HepG2 (cell line): Measurements from ENCODE around the gene SPNS2. TPM values are rescaled to one million over a fixed set of nuclear protein-coding genes. Genes with fewer than 3 reads are reported as not detected.

Experiments
- AKAP8 ChIP-seq: sonication (generic); formaldehyde crosslinking; IDR thresholded peaks from 2 replicates; pipeline ENCODE4 v1.5.1; 2020; ENCODE audit warnings: mild to moderate bottlenecking, missing genetic modification reagents
- CENPBD1 ChIP-seq: sonication (generic); formaldehyde crosslinking; IDR thresholded peaks from 2 replicates; pipeline ENCODE4 v1.8.0; 2022; ENCODE audit warnings: missing genetic modification reagents, low read depth, mild to moderate bottlenecking, borderline replicate concordance
- ETV5 ChIP-seq: IDR thresholded peaks from 2 replicates; pipeline ENCODE4 v1.6.1; 2018; ENCODE audit warnings: missing biosample characterization, missing genetic modification reagents, inconsistent platforms, borderline replicate concordance
- HCFC1 ChIP-seq: fragments of 150-350 bp; IDR thresholded peaks from 2 replicates; pipeline ENCODE4 v1.6.1; 2014; ENCODE audit warnings: low read depth, low read length
- HNRNPLL ChIP-seq: fragments of 200-400 bp; formaldehyde crosslinking; IDR thresholded peaks from 2 replicates; pipeline ENCODE4 v1.6.1; 2017; ENCODE audit warnings: mild to moderate bottlenecking, low read depth, low read length; ENCODE audit not compliant: poor library complexity, severe bottlenecking
- KMT2A ChIP-seq: sonication (generic); formaldehyde crosslinking; IDR thresholded peaks from 2 replicates; pipeline ENCODE4 v1.4.0; 2020; ENCODE audit warnings: missing genetic modification reagents
- MIER2 ChIP-seq: IDR thresholded peaks from 2 replicates; pipeline ENCODE4 v1.6.1; 2016; ENCODE audit warnings: missing biosample characterization, missing genetic modification reagents
- REL ChIP-seq: sonication (generic); formaldehyde crosslinking; conservative IDR thresholded peaks from 2 replicates; pipeline ENCODE4 v1.8.0; 2022; ENCODE audit warnings: mild to moderate bottlenecking, missing genetic modification reagents, moderate library complexity
- SETDB1 ChIP-seq: sonication (generic); formaldehyde crosslinking; IDR thresholded peaks from 2 replicates; pipeline ENCODE4 v1.5.1; 2020; ENCODE audit warnings: missing genetic modification reagents, mild to moderate bottlenecking, borderline replicate concordance
- SMC3 ChIP-seq: IDR thresholded peaks from 2 replicates; pipeline ENCODE4 v1.6.1; 2011; ENCODE audit warnings: low read length, improper control_type of control experiment
- TRAFD1 ChIP-seq: sonication (generic); formaldehyde crosslinking; IDR thresholded peaks from 2 replicates; pipeline ENCODE4 v1.5.1; 2020; ENCODE audit warnings: missing genetic modification reagents, mild to moderate bottlenecking, borderline replicate concordance
- ZBTB38 ChIP-seq: sonication (generic); formaldehyde crosslinking; IDR thresholded peaks from 2 replicates; pipeline ENCODE4 v1.5.1; 2020; ENCODE audit warnings: mild to moderate bottlenecking, missing genetic modification reagents
- ZNF12 ChIP-seq: sonication (generic); formaldehyde crosslinking; IDR thresholded peaks from 2 replicates; pipeline ENCODE4 v1.5.0; 2020; ENCODE audit warnings: missing genetic modification reagents
- ZNF350 ChIP-seq: sonication (generic); formaldehyde crosslinking; IDR thresholded peaks from 2 replicates; pipeline ENCODE4 v1.4.0; 2020; ENCODE audit warnings: mild to moderate bottlenecking, low read depth, missing genetic modification reagents, borderline replicate concordance
- ZNF501 ChIP-seq: sonication (generic); formaldehyde crosslinking; IDR thresholded peaks from 2 replicates; pipeline ENCODE4 v1.5.1; 2020; ENCODE audit warnings: mild to moderate bottlenecking, moderate library complexity, missing genetic modification reagents
- ZNF574 ChIP-seq: sonication (generic); formaldehyde crosslinking; IDR thresholded peaks from 2 replicates; pipeline ENCODE4 v1.4.0; 2020; ENCODE audit warnings: missing genetic modification reagents
- ZNF609 ChIP-seq: sonication (generic); formaldehyde crosslinking; IDR thresholded peaks from 2 replicates; pipeline ENCODE4 v1.4.0; 2020; ENCODE audit warnings: mild to moderate bottlenecking, missing genetic modification reagents, borderline replicate concordance
- ZNF816 ChIP-seq: sonication (generic); formaldehyde crosslinking; IDR thresholded peaks from 2 replicates; pipeline ENCODE4 v1.8.0; 2022; ENCODE audit warnings: missing genetic modification reagents, mild to moderate bottlenecking, borderline replicate concordance
- ZNF850 ChIP-seq: sonication (generic); formaldehyde crosslinking; conservative IDR thresholded peaks from 2 replicates; pipeline ENCODE4 v1.9.0; 2021; ENCODE audit warnings: mild to moderate bottlenecking, missing genetic modification reagents
- polyA plus RNA-seq, 8 experiments: library from polyadenylated mRNA; depleted of rRNA in 3 of 8; stranded (reverse) in 7 of 8; unstranded in 1 of 8; fragments of >200 nt; fragmentation: Illumina TruSeq in 4 of 8; extraction: Trizol in 4 of 8; gene quantifications; 2 replicates each; pipeline versions ENCODE4 v1.2.1 to v1.2.3, GENCODE V29; 2011 to 2016; ENCODE audit warnings: low read depth in 4 of 8, missing spikeins in 1 of 8, mixed read lengths in 1 of 8; ENCODE audit not compliant: insufficient read depth in 1 of 8
- total RNA-seq, 5 experiments: library from RNA; depleted of rRNA; stranded (reverse); fragments of >200 nt; fragmentation: Illumina TruSeq; extraction: Trizol; gene quantifications; 2 replicates each; pipeline ENCODE4 v1.2.3, GENCODE V29; 2016; ENCODE audit warnings: low read depth in 1 of 5

SPNS2 gene
- total and polyA plus RNA-seq, 2 of the 13 experiments (the other 11 are each of a cell fraction or from before 2014, with no cell fraction given) = 0.01 TPM; not detected in 1

- TF ChIP-seq ZNF609 (0 out of 2 replicates have a peak, but pooled peaks have one; percentile 49), AKAP8 (CRISPR knock-in tag) (no peak), CENPBD1 (peak; percentile 87; the same call in 1 of the 2 replicates), SMC3 (no peak), KMT2A (CRISPR knock-in tag) (peak; percentile 56; the same call in 1 of the 2 replicates), TRAFD1 (CRISPR knock-in tag) (no peak), REL (CRISPR knock-in tag) (peak; percentile 62; the same call in 1 of the 2 replicates), ZNF501 (CRISPR knock-in tag) (peak; percentile 96), ZBTB38 (CRISPR knock-in tag) (peak; percentile 62; the same call in 1 of the 2 replicates), HCFC1 (no peak), ETV5 (CRISPR knock-in tag) (peak; percentile 88; the same call in 1 of the 2 replicates), ZNF350 (CRISPR knock-in tag) (peak; percentile 67; the same call in 1 of the 2 replicates), MIER2 (CRISPR knock-in tag) (0 out of 2 replicates have a peak, but pooled peaks have one; percentile 32), HNRNPLL (peak; percentile 69), SETDB1 (CRISPR knock-in tag) (no peak), ZNF574 (CRISPR knock-in tag) (peak; percentile 96), ZNF816 (CRISPR knock-in tag) (peak; percentile 64; the same call in 1 of the 2 replicates), ZNF12 (CRISPR knock-in tag) (0 out of 2 replicates have a peak, but pooled peaks have one; percentile 12), ZNF850 (no peak)
These were observed 56.5 kb downstream of the SPNS2 start, which contains the start of gene MYBBP1A (continued) for GRCh38 chr17:4554997-4555799.
